NCI-H2196 treated with DMSO at 0.1 percent for 48 hours (cell line): ENCODE results near the gene CMTM4.
"Not testable (repeated sequence)": the region's sequence is repeated elsewhere in the genome, so short reads cannot be mapped to it uniquely, and the experiment has no call there.

ENCODE experiments used
- DNase-seq: peaks from one replicate; lab custom pipeline; 2025; ENCODE audit not compliant: unreplicated experiment; lab: John Stamatoyannopoulos, UW

Gene CMTM4

GRCh38 chr16:66705790-66706505 is 9.4 kb upstream of the CMTM4 start:
- no peak for DNase-seq

- DNase-seq: no peak
These were observed 7.1 kb upstream of the CMTM4 start for GRCh38 chr16:66703406-66704215.

DNA sequence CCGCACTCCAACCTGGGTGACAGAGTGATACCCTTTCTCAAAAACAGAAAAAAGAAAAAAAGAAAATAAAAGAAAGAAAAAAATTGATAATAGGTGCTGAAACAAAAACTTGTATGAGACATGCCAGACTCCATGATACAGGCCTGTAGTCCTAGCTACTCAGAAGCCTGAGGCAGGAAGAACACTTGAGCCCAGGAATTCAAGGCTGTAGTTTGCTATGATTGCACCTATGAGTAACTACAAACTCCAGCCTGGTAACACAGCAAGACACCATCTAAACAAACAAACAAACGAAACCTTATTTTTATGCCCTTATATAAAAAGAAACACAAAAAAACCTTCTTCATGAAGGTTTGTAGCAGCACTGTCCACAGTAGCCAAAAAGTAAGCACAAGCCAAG is 5.0 kb upstream of the CMTM4 start:
- no peak for DNase-seq

DNA sequence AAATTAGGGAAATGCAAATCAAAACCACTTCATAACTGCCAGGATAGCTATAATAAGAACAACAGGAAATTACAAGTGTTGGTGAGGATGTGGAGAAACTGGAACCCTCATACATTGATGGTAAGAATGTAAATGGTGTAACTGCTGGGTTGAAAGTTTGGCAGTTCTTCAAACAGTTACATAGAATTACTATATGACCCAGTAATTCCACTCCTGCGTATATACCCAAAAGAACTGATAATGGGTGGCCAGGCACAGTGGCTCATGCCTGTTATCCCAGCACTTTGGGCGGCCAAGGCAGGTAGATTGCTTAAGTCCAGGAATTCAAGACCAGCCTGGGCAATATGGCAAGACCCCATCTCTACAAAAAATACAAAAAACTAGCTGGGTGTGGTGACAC is 4.5 kb upstream of the CMTM4 start:
- DNase-seq: no peak

DNA sequence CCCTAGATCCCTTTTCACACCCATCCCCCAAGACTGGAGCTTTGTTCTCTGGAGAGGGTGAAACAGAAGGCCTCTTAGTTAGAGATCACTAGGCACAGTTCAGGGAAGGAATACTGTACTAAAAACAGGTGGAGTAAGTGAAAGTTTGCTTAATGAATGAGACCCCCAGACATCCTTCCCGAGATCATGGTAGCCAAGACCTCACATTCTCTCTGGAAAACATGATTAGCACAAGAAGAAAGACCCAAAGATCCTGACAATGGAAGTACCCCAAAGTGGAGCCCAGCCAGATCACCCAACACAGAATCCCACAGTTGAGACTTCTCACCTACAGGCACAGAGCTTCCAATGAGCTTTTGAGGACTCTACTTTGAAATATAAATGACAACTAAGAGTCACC is 3.4 kb upstream of the CMTM4 start:
- no peak for DNase-seq

DNA sequence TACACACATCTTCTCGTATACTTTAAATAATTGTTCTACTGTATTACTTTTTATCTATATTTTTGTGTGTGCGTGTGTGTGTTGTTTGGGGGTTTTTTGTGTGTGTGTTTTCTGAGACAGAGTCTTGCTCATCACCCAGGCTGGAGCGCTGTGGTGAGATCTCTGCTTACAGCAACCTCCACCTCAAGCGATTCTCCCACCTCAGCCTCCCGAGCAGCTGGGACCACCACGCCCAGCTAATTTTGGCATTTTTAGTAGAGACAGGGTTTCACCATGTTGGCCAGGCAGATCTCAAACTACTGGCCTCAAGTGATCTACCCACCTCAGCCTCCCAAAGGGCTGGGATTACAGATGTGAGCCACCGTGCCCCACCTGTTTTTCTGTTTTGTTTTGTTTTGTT is 1.5 kb upstream of the CMTM4 start:
- no peak for DNase-seq

DNA sequence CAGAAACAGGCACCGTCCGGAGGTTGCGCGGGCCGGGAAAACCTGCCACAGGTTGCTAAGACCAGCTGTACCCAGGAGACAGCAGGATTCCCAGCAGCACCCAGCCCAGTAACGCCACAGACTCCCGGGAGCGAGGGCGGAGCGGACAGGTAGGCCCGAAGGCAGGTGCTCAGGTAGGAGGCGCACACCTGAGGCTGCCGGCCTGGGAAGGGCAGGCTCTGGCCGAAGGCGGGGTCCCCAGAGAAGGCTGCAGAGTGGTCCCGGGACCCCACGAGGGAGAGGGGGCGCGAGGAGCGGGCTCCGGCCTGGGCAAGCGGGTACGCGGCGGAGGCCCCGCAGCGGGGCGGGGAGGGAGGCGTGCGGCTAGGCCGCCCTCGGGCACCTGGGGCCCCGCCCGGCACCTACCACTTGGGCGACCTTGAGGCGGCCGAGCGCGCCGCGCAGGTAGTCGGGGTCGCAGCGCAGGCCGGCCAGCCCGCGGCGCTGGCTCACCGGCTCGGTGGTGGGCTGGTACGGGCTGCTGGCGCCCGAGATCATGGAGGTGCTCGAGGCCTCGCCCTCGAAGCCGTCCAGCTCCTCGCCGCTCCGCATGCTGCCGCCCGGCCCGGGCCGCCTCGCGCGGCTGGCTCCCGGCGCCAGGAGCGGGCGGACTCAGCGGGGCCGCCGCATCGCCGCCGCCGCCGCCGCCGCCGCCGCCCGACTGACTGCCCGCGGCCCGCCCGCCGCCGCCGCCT is 441 bp downstream of the CMTM4 start:
- no peak for DNase-seq

GRCh38 chr16:66695471-66695934 is 1.0 kb downstream of the CMTM4 start:
- DNase-seq: no peak

DNA sequence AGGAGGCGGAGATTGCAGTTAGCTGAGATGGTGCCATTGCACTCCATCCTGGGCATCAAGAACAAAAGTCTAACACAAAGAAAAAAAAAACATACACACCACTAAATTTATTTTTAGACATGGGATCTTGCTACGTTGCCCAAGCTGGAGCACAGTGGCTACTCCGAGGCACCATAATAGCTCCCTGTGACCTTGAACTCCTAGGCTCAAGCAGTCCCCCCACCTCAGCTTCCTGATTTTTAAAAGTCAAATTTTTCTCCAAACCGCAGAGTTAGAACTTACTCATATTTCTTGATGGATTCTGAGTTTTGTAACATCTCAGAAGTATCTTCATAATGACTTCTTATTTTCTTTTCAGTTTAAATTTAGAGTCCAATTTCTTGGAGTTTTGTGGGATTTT is 3.4 kb downstream of the CMTM4 start:
- DNase-seq: no peak

DNA sequence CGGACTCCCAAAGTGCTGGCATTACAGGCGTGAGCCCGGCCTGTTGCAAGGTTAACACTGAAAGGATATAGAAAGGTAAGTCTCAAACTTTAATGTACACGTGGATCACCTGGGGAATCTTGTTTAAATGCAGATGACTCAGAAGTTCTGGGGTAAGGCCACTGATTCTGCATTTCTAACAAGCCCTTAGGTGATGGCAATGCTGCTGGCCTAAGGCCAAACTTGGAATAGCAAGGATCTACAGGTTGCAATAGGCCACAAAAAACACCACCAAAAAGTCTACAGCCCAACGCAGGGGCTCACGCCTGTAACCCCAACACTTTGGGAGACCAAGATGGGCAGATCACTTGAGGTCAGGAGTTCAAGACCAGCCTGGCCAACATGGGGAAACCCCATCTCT is 4.2 kb downstream of the CMTM4 start:
- no peak for DNase-seq

- no peak for DNase-seq
These were observed 5.3 kb downstream of the CMTM4 start for GRCh38 chr16:66691234-66691633.

- no peak for DNase-seq
These were observed 6.3 kb downstream of the CMTM4 start for GRCh38 chr16:66690106-66690847.

- DNase-seq: no peak
These were observed 7.3 kb downstream of the CMTM4 start for GRCh38 chr16:66689282-66689681.

GRCh38 chr16:66687906-66688625 is 8.5 kb downstream of the CMTM4 start:
- DNase-seq: no peak

- not testable (repeated sequence) for DNase-seq
These were observed 10.9 kb downstream of the CMTM4 start for GRCh38 chr16:66685501-66686115.

DNA sequence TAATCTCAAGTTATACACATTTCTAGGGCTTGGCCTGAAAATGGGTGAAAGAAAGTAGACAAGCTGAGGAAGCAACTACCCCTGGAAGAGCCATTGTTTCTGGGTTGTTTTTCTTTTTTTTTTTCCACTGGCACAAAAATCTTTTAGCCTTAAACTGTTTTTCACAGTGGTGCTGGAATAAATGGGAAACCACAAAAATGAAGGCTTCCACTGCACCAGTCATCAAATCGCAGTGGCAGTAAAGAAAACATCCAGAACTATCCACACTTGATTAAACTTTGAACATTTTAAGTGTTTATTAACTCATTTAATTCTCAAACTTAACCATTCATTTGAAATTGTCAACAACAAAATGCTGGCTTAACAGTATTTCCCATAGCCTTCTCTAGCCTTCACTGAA is 14.3 kb downstream of the CMTM4 start:
- DNase-seq: no peak

- DNase-seq: no peak
These were observed 14.9 kb downstream of the CMTM4 start for GRCh38 chr16:66681676-66682075.

- DNase-seq: no peak
These were observed 18.2 kb downstream of the CMTM4 start for GRCh38 chr16:66678337-66678736.

- DNase-seq: no peak
These were observed 18.7 kb downstream of the CMTM4 start for GRCh38 chr16:66677836-66678235.

- no peak for DNase-seq
These were observed 19.4 kb downstream of the CMTM4 start for GRCh38 chr16:66677179-66677578.
